ENCODE data around the gene GTF2H4. TPM values are rescaled to one million over a fixed set of nuclear protein-coding genes. Genes with fewer than 3 reads are reported as not detected.
A peak's percentile ranks its signal among the peaks of the same experiment; 100 is the strongest.
"Not testable (repeated sequence)": the region's sequence is repeated elsewhere in the genome, so short reads cannot be mapped to it uniquely, and the experiment has no call there.

The GTF2H4 gene
- total and polyA plus RNA-seq, 5 experiments from 2014 or later: 5.1 to 33.9 (median 8.3) TPM

DNA sequence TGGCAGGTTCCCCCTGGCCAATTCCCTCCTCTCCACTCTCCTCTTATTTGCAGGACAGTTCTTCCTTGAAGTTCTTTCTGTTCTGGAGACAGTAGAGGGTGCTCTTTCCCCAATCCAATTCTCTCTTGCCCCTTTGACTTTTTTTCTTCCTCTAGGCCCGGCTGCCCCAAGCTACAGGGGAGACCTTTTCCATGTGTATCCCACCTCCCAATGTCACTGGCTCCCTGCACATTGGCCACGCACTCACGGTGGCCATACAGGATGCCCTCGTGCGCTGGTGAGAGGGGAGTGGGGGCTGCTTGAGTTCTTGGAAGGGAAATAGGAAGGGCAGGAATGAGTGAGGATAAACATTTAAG is 7.6 kb downstream of the GTF2H4 start:
- POLR2A ChIA-PET: interaction anchor here (1.2 to 1.6 kb wide), 2 partner anchors 163 to 200 kb away, joined by 3 to 5 read pairs; partner anchors contain the start of gene PSORS1C1
- Mint-ChIP-seq H3K9me3 (no peaks in the 10 kb centered on the region), H3K4me3 (peak overlapping the region; percentile 86 to 97 (median 95)), H3K4me1 (peaks cover 27 to 46% (median 33%) of the 10 kb centered on the region in 4 donors), H3K27ac (peak overlapping the region in 8 of 10 donors; percentile 58 to 97 (median 90)), H3K27me3 (no peaks in the 10 kb centered on the region), H3K36me3 (peaks cover 0 to 61% (median 16%) of the 10 kb centered on the region in 3 donors)
- no peak for ATAC-seq
- DNase-seq: peak in 3 of 10 donors; percentile 42 to 50 (median 49)

DNA sequence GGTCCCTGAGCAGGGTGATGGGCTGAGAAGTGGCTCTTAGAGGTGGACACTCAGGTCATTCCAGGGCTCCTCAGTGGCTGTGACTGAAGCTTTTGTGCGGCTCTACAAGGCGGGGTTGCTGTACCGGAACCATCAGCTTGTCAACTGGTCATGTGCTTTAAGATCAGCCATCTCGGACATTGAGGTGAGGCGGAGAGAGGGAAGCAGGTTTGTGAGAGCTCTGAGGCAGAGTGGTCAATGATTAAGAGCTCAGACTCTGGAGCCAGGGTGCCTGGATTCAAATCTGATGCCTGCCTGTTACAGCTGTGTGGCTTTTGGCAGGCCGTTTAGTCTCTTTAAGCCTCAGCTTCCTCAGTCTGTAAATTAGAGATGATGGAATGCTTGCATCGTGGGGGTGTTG is 9.0 kb downstream of the GTF2H4 start:
- Mint-ChIP-seq H3K9me3 (no peaks in the 10 kb centered on the region), H3K36me3 (peaks cover 0 to 63% (median 10%) of the 10 kb centered on the region in 3 donors), H3K27me3 (no peaks in the 10 kb centered on the region), H3K27ac (peak overlapping the region in 4 of 10 donors; percentile 25 to 50 (median 35)), H3K4me1 (peaks cover 26 to 44% (median 33%) of the 10 kb centered on the region in 4 donors), H3K4me3 (no peak overlapping the region)
- POLR2A ChIA-PET: no interaction called here
- DNase-seq (no peak), ATAC-seq (no peak)

DNA sequence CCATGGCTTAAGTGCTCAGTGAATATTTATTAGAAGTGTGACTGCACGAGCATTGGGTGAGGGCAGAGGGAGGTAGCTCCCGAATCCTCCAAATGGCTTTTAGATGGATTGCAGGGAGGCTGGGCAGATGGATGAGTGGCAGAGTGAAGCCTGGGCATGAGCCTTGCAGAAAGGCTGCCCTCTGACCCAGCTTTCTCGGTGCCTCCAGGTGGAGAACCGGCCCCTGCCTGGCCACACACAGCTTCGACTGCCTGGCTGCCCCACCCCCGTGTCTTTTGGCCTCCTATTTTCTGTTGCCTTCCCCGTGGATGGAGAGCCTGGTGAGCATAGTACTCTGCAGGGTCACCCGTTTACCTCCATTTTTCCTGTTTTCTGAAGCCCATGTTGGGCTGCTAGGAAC is 9.5 kb downstream of the GTF2H4 start:
- no peak overlapping the region for H3K4me3 Mint-ChIP-seq

DNA sequence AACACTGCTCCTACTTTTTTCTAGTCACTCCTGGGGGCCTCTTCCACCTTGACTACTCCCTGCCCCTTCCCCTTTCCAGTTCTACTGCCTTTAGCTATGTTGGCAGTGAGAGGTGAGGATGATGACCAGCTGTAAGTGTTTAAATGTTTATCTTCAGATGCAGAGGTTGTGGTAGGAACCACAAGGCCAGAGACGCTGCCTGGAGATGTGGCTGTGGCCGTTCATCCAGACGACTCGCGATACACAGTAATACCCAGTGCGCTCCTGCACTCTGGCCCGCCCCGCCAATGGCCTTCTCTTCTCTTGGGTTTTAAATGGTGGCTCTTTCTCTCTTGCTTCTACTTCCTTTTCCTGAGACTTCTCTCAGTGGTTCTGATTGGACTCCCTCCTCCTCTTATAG is 10.7 kb downstream of the GTF2H4 start:
- no peak for DNase-seq
- H3K27me3 Mint-ChIP-seq: no peaks in the 10 kb centered on the region
- POLR2A ChIA-PET: interaction anchor here (0.6 to 1.9 kb wide), 2 partner anchors 11 to 671 kb away, joined by 3 to 5 read pairs; partner anchors contain the start of gene GTF2H4
- ATAC-seq: no peak
- H3K4me1 Mint-ChIP-seq: peaks cover 20 to 32% (median 25%) of the 10 kb centered on the region in 4 donors
- H3K36me3 Mint-ChIP-seq: peaks cover 0 to 76% (median 16%) of the 10 kb centered on the region in 3 donors
- H3K4me3 Mint-ChIP-seq: no peak overlapping the region
- no peaks in the 10 kb centered on the region for H3K9me3 Mint-ChIP-seq
- H3K27ac Mint-ChIP-seq: no peak overlapping the region

More for the DNA sequence above, 9.5 kb downstream of the GTF2H4 start:
- POLR2A ChIA-PET: no interaction called here
- Mint-ChIP-seq H3K27ac (peak overlapping the region in 1 of 10 donors; percentile 50), H3K4me1 (peaks cover 22 to 41% (median 31%) of the 10 kb centered on the region in 4 donors), H3K36me3 (peaks cover 0 to 65% (median 14%) of the 10 kb centered on the region in 3 donors), H3K27me3 (no peaks in the 10 kb centered on the region), H3K9me3 (no peaks in the 10 kb centered on the region)
- no peak for DNase-seq
- ATAC-seq: no peak

DNA sequence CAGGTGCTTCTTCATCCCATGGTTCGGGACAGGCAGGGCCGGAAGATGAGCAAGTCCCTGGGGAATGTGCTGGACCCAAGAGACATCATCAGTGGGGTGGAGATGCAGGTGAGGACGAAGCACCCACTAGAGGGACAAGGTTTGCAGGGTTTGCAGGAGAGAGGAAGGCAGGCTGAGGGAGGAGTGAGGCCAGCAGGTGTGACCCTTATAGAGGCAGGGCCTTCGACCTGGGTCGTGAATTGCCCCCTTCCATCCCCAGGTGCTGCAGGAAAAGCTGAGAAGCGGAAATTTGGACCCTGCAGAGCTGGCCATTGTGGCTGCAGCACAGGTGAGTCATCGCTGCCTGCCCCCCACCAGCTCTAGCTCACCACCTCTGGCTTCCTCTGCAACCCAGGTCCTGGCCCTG is 14.4 kb downstream of the GTF2H4 start:
- Mint-ChIP-seq H3K4me3 (no peak overlapping the region), H3K9me3 (no peaks in the 10 kb centered on the region), H3K27ac (no peak overlapping the region), H3K4me1 (peaks cover 0 to 5% (median 2%) of the 10 kb centered on the region in 4 donors), H3K36me3 (peaks cover 0 to 82% (median 16%) of the 10 kb centered on the region in 3 donors), H3K27me3 (no peaks in the 10 kb centered on the region)
- ATAC-seq: no peak
- POLR2A ChIA-PET: no interaction called here
- no peak for DNase-seq

DNA sequence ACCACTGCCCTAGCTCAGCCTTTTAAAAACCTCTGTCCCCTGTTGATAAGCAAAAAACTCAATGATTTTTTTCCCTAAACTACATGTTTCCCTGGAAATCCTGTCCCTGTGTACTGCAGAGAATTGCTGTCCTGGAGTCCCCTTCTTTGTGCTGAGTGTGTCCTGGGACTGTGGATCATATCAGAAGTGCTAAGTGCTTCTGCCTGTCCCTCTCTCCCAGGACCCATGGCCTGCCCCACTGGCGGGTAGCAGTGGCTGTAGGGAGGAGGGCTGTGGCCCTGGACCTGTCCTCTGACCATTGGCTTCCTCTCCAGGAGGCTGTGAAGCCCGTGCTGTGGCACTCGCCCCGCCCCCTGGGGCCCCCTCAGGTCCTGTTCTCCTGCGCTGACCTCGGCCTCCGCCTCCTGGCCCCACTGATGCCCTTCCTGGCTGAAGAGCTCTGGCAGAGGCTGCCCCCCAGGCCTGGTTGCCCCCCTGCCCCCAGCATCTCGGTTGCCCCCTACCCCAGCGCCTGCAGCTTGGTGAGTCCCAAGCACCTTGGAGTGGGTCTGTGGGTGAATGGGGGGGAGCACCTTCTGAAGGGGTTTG is 16.1 kb downstream of the GTF2H4 start:
- DNase-seq, H3K27ac Mint-ChIP-seq, H3K27me3 Mint-ChIP-seq, POLR2A ChIA-PET, H3K4me1 Mint-ChIP-seq, H3K4me3 Mint-ChIP-seq, ATAC-seq: not testable (repeated sequence)
- H3K36me3 Mint-ChIP-seq: peaks cover 8 to 77% (median 17%) of the 10 kb centered on the region in 3 donors
- peaks cover 0 to 14% (median 4%) of the 10 kb centered on the region in 9 donors for H3K9me3 Mint-ChIP-seq

DNA sequence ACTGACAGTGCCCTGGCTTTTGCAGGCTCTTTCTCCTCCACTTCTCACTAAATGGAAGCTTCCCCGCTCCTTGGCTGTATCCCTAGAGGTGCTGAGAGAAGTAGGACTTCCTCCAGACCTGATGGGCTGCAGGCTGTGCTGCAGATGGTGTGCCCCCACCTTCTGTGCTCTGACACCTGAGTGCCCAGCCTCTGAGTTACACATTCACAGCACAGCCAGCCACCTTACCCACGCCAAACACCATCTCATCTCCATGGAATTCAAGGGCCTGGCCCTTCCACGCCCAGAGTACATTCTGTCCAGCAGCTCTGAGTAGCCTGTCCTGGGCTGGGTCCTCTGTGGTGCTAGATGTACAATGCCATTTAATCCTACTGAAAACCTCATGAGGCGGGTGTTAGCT is 18.6 kb downstream of the GTF2H4 start:
- Mint-ChIP-seq H3K9me3 (peaks cover 0 to 15% (median 6%) of the 10 kb centered on the region in 9 donors), H3K36me3 (peaks cover 8 to 52% (median 17%) of the 10 kb centered on the region in 3 donors), H3K27ac (no peak overlapping the region), H3K27me3 (no peaks in the 10 kb centered on the region), H3K4me3 (no peak overlapping the region), H3K4me1 (no peaks in the 10 kb centered on the region)
- POLR2A ChIA-PET: interaction anchor here (0.7 to 0.8 kb wide), 2 partner anchors 12 to 29 kb away, joined by 4 to 6 read pairs; no protein-coding TSS in a partner anchor
- ATAC-seq (no peak), DNase-seq (no peak)

DNA sequence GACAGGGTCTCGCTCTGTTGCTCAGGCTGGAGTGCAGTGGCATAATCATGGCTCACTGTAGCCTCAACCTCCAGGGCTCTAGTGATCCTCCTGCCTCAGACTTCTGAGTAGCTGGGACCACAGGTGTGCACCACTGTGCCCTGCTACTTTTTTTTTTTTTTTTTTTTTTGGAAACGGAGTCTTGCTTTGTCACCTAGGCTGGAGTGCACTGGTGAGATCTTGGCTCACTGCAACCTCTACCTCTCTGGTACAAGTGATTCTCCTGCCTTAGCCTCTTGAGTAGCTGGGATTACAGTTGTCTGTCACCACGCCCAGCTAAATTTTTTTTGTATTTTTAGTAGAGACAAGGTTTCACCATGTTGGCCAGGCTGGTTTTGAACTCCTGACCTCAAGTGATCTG is 19.1 kb downstream of the GTF2H4 start:
- H3K27ac Mint-ChIP-seq: not testable (repeated sequence)
- peaks cover 8 to 49% (median 17%) of the 10 kb centered on the region in 3 donors for H3K36me3 Mint-ChIP-seq

DNA sequence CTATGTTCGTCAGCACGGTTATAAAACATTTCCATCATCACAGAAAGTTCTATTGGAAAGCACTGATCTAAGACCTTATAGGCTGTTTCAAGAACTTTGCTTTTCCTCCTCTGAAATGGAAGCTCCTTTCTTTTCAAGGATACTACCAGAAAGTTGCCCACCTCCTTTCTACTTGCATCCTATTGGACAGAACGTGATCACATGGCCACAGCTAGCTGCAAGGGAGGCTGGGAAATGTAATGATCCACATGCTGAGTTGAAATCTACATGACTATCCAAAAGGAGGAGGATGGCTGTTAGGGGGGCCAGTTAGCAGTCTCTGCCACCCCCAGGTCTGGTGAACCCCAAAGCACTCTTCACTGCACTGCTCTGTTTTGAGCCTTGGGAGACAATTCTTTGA is 20.7 kb downstream of the GTF2H4 start:
- H3K4me3 Mint-ChIP-seq: no peak overlapping the region
- H3K27ac Mint-ChIP-seq: no peak overlapping the region
- ATAC-seq (no peak), DNase-seq (no peak)
- peaks cover 8 to 33% (median 11%) of the 10 kb centered on the region in 3 donors for H3K36me3 Mint-ChIP-seq
- POLR2A ChIA-PET: interaction anchor here (0.6 kb wide), 1 partner anchor 86 kb away, joined by 3 read pairs; no protein-coding TSS in a partner anchor
- H3K4me1 Mint-ChIP-seq: no peaks in the 10 kb centered on the region
- H3K27me3 Mint-ChIP-seq: no peaks in the 10 kb centered on the region
- H3K9me3 Mint-ChIP-seq: peaks cover 0 to 15% (median 6%) of the 10 kb centered on the region in 9 donors

More for the DNA sequence above, 19.1 kb downstream of the GTF2H4 start:
- H3K4me1 Mint-ChIP-seq, H3K27me3 Mint-ChIP-seq, ATAC-seq, H3K4me3 Mint-ChIP-seq, DNase-seq: not testable (repeated sequence)
- H3K9me3 Mint-ChIP-seq: peaks cover 0 to 15% (median 6%) of the 10 kb centered on the region in 9 donors
- POLR2A ChIA-PET: interaction anchor here (0.7 to 0.8 kb wide), 3 partner anchors 11 to 29 kb away, joined by 3 to 6 read pairs (median 4); no protein-coding TSS in a partner anchor

DNA sequence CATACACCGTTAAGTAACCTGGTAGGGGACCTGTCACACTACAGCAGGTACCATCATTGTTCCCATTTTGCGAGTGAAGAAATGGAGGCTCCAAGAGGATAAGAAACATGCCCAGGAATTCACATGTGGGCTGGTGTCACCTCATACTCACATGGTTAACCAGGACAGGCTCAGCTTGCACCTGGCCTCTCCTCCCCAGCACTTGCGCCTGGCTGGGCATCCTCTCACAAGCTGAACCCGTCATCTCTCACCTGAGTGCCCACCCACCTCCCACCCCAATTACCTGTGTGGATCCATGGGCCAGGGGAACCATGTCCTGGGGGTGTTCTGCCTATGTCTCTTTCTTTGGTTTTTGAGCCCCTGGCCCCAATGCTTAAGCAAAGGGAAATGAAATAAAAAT is 22.5 kb downstream of the GTF2H4 start:
- ATAC-seq: no peak
- peaks cover 0 to 6% (median 0%) of the 10 kb centered on the region in 4 donors for H3K4me1 Mint-ChIP-seq
- H3K27me3 Mint-ChIP-seq: no peaks in the 10 kb centered on the region
- no peak for DNase-seq
- peaks cover 0 to 15% (median 6%) of the 10 kb centered on the region in 9 donors for H3K9me3 Mint-ChIP-seq
- POLR2A ChIA-PET: no interaction called here
- peak overlapping the region in 1 of 10 donors; percentile 58 for H3K27ac Mint-ChIP-seq
- H3K4me3 Mint-ChIP-seq: no peak overlapping the region
- H3K36me3 Mint-ChIP-seq: peaks cover 8 to 24% (median 11%) of the 10 kb centered on the region in 3 donors

DNA sequence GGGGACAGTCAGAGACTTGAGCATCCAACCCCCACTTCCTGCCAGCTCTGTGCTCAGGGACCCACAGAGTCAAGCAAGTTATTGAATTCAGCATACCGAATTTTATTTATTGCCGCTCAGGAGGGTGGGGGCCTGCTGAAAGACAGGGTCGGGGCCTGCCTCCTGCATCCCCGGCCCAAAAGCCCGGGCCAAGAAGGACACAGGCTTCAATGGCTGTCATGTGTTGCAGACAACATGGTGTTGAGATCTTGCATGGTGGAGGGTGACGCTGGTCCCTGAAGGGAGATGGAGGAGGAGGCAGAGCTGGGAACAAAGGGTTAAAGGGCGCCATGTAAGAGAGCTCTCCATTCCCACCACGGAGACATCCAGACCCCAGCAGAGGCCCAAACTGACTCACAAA is 23.3 kb downstream of the GTF2H4 start:
- Mint-ChIP-seq H3K27ac (no peak overlapping the region), H3K4me1 (peaks cover 0 to 6% (median 0%) of the 10 kb centered on the region in 4 donors), H3K36me3 (peaks cover 8 to 19% (median 10%) of the 10 kb centered on the region in 3 donors), H3K27me3 (peaks cover 0 to 2% (median 0%) of the 10 kb centered on the region in 5 donors), H3K4me3 (no peak overlapping the region), H3K9me3 (peaks cover 0 to 15% (median 6%) of the 10 kb centered on the region in 9 donors)
- DNase-seq (no peak), ATAC-seq (no peak)
- POLR2A ChIA-PET: interaction anchor here (1.2 kb wide), 1 partner anchor 24 kb away, joined by 3 read pairs; no protein-coding TSS in a partner anchor

DNA sequence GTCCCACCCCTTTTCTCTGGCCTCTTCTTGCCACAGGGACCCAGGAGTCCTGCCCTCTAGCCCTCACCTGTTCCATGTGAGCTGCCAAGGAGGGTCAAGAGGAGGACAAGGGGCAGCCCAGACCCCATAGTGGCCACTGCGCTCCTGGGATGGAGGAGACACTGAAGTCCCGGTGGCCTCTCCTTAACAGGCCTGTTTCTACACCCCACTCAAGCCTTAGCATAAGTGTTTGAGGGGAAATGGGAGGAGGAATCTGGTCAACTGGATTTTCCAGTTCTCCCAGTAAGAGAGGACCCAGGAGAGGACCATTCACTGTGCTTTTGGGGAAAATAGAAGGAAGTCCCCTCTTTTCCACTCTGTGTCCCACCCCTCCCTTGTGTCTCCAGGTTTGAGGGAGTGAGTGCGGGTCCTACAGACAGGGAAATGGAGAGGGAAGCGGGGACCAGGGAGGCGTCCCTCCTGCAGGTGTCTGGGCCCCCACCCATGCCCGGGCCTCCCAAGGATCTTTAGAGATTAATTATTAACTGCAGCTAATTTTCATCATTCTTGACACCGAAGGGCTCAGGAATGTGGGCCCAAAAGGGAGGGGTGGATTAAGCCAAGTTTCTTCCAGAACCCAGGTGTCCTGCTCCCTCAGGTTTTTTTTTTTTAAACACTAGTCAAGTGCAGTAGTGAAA is 24.1 kb downstream of the GTF2H4 start, which contains the start of gene SFTA2:
SFTA2 (minus strand) TSS at position 202 of the 677 bp plus-strand sequence; CDS start at position 128, 74 bp downstream.
- peaks cover 0 to 5% (median 0%) of the 10 kb centered on the region in 5 donors for H3K27me3 Mint-ChIP-seq
- peaks cover 0 to 15% (median 6%) of the 10 kb centered on the region in 9 donors for H3K9me3 Mint-ChIP-seq
- DNase-seq (no peak), ATAC-seq (no peak)
- H3K4me3 Mint-ChIP-seq: no peak within 1 kb of the TSS
- peaks cover 5 to 12% (median 8%) of the 10 kb centered on the region in 3 donors for H3K36me3 Mint-ChIP-seq
- POLR2A ChIA-PET: interaction anchor here (1.2 kb wide), 1 partner anchor 23 kb away, joined by 3 read pairs; no protein-coding TSS in a partner anchor
- peak within 1 kb of the TSS in 3 of 10 donors; percentile 33 to 67 (median 41) for H3K27ac Mint-ChIP-seq
- peaks cover 0 to 6% (median 0%) of the 10 kb centered on the region in 4 donors for H3K4me1 Mint-ChIP-seq
